H9 (cell line): ENCODE results near the gene PAMR1. TPM values are rescaled to one million over a fixed set of nuclear protein-coding genes. Genes with fewer than 3 reads are reported as not detected.

Experiments
- DNase-seq: peaks from one replicate; pipeline ENCODE4 v3.0.0-alpha.2; 2017
- H2AFZ ChIP-seq: one replicate; pipeline ENCODE4 v1.6.1; 2013; ENCODE audit warnings: mild to moderate bottlenecking, low read length, control low read depth, moderate library complexity
- H2AK5ac ChIP-seq: 2 replicates; pipeline ENCODE4 v1.6.1; 2013; ENCODE audit warnings: low read length, control low read depth, mixed read lengths; ENCODE audit not compliant: insufficient read length
- H2BK120ac ChIP-seq: one replicate; pipeline ENCODE4 v1.6.1; 2013; ENCODE audit warnings: low read depth, mild to moderate bottlenecking, low read length, control low read depth, inconsistent platforms; ENCODE audit not compliant: poor library complexity, severe bottlenecking
- H2BK12ac ChIP-seq: 2 replicates; pipeline ENCODE4 v1.6.1; 2013; ENCODE audit warnings: low read length, control low read depth, mixed read lengths, low read depth; ENCODE audit not compliant: insufficient read length
- H2BK15ac ChIP-seq: 2 replicates; pipeline ENCODE4 v1.6.1; 2013; ENCODE audit warnings: low read depth, low read length, control low read depth
- H2BK20ac ChIP-seq: one replicate; pipeline ENCODE4 v1.6.1; 2013; ENCODE audit warnings: low read depth, mild to moderate bottlenecking, low read length, control low read depth, inconsistent platforms; ENCODE audit not compliant: poor library complexity, severe bottlenecking
- H2BK5ac ChIP-seq: 2 replicates; pipeline ENCODE4 v1.6.1; 2013; ENCODE audit warnings: low read length, control low read depth, mixed read lengths; ENCODE audit not compliant: insufficient read length
- H3K14ac ChIP-seq: 2 replicates; pipeline ENCODE4 v1.6.1; 2013; ENCODE audit warnings: low read length, control low read depth; ENCODE audit not compliant: insufficient read depth
- H3K18ac ChIP-seq: 2 replicates; pipeline ENCODE4 v1.6.1; 2013; ENCODE audit warnings: low read depth, mild to moderate bottlenecking, mixed read lengths, low read length, control low read depth; ENCODE audit not compliant: insufficient read length
- H3K23ac ChIP-seq: 2 replicates; pipeline ENCODE4 v1.6.1; 2013; ENCODE audit warnings: low read length, control low read depth, mixed read lengths, low read depth; ENCODE audit not compliant: insufficient read length
- H3K23me2 ChIP-seq: 2 replicates; pipeline ENCODE4 v1.6.1; 2013; ENCODE audit warnings: low read depth, mild to moderate bottlenecking, mixed read lengths, low read length, control low read depth; ENCODE audit not compliant: insufficient read length, poor library complexity, severe bottlenecking
- H3K27ac ChIP-seq: 2 replicates; pipeline ENCODE4 v1.5.1; 2013; ENCODE audit warnings: low read length, control low read depth, mixed read lengths, low read depth; ENCODE audit not compliant: insufficient read length
- H3K27me3 ChIP-seq: 2 replicates; pipeline ENCODE4 v1.6.1; 2013; ENCODE audit warnings: low read length, control low read depth, inconsistent platforms; ENCODE audit not compliant: insufficient read depth
- H3K4ac ChIP-seq: 2 replicates; pipeline ENCODE4 v1.6.1; 2013; ENCODE audit warnings: low read depth, mild to moderate bottlenecking, control low read depth, inconsistent platforms, low read length, moderate library complexity
- H3K4me1 ChIP-seq: 2 replicates; pipeline ENCODE4 v1.6.1; 2013; ENCODE audit warnings: low read length, control low read depth, inconsistent platforms; ENCODE audit not compliant: insufficient read depth
- H3K4me2 ChIP-seq: 2 replicates; pipeline ENCODE4 v1.6.1; 2013; ENCODE audit warnings: low read length, control low read depth, mixed read lengths; ENCODE audit not compliant: insufficient read length, insufficient read depth
- H3K56ac ChIP-seq: 2 replicates; pipeline ENCODE4 v1.6.1; 2013; ENCODE audit warnings: low read depth, mild to moderate bottlenecking, mixed read lengths, low read length, control low read depth; ENCODE audit not compliant: insufficient read length
- H3K79me1 ChIP-seq: 2 replicates; pipeline ENCODE4 v1.6.1; 2013; ENCODE audit warnings: low read depth, mild to moderate bottlenecking, moderate library complexity, low read length, control low read depth, inconsistent platforms; ENCODE audit not compliant: insufficient read depth, poor library complexity, severe bottlenecking
- H3K79me2 ChIP-seq: 2 replicates; pipeline ENCODE4 v1.6.1; 2013; ENCODE audit warnings: low read length, control low read depth, inconsistent platforms; ENCODE audit not compliant: insufficient read depth
- H3K9ac ChIP-seq: 2 replicates; pipeline ENCODE4 v1.6.1; 2013; ENCODE audit warnings: low read length, control low read depth, mixed read lengths; ENCODE audit not compliant: insufficient read length; ENCODE audit errors: extremely low read depth
- H3K9me3 ChIP-seq: one replicate; pipeline ENCODE4 v1.6.1; 2013; ENCODE audit warnings: low read depth, low read length, inconsistent platforms; ENCODE audit not compliant: control insufficient read depth
- H3T11ph ChIP-seq: one replicate; pipeline ENCODE4 v1.6.1; 2013; ENCODE audit warnings: mild to moderate bottlenecking, low read length, control low read depth, inconsistent platforms
- H4K20me1 ChIP-seq: one replicate; pipeline ENCODE4 v1.6.1; 2013; ENCODE audit not compliant: control insufficient read depth, insufficient read length, insufficient read depth
- H4K5ac ChIP-seq: 2 replicates; pipeline ENCODE4 v1.6.1; 2013; ENCODE audit warnings: low read depth, mild to moderate bottlenecking, mixed read lengths, low read length, control low read depth; ENCODE audit not compliant: insufficient read length
- H4K8ac ChIP-seq: replicated peaks from 2 replicates; pipeline ENCODE4 v1.6.1; 2013; ENCODE audit warnings: low read length, control low read depth, mixed read lengths, low read depth; ENCODE audit not compliant: insufficient read length
- H4K91ac ChIP-seq: 2 replicates; pipeline ENCODE4 v1.6.1; 2013; ENCODE audit warnings: low read depth, mild to moderate bottlenecking, moderate library complexity, mixed read lengths, low read length, control low read depth; ENCODE audit not compliant: insufficient read length
- H3K27ac Mint-ChIP-seq, 3 experiments: 2 replicates in 2 of 3; 3 replicates in 1 of 3; pipeline ENCODE4 v1.8.0; 2020 to 2021; ENCODE audit warnings: mixed read lengths in 3 of 3, mild to moderate bottlenecking in 1 of 3, moderate library complexity in 1 of 3
- H3K27me3 Mint-ChIP-seq: 2 replicates; pipeline ENCODE4 v1.8.0; 2021; ENCODE audit warnings: low read depth, mild to moderate bottlenecking, moderate library complexity, mixed read lengths
- H3K36me3 Mint-ChIP-seq, 3 experiments: 2 replicates in 2 of 3; 3 replicates in 1 of 3; pipeline ENCODE4 v1.8.0; 2020 to 2021; ENCODE audit warnings: low read depth in 3 of 3, mixed read lengths in 3 of 3; ENCODE audit not compliant: insufficient read depth in 1 of 3
- H3K4me1 Mint-ChIP-seq, 2 experiments: 2 replicates each; pipeline ENCODE4 v1.8.0; 2020; ENCODE audit warnings: mixed read lengths in 2 of 2
- H3K4me3 Mint-ChIP-seq, 2 experiments: 2 replicates in 1 of 2; 3 replicates in 1 of 2; pipeline ENCODE4 v1.8.0; 2020 to 2021; ENCODE audit warnings: mild to moderate bottlenecking in 2 of 2, mixed read lengths in 2 of 2, moderate library complexity in 1 of 2
- H3K9me3 Mint-ChIP-seq, 2 experiments: 2 replicates in 1 of 2; 3 replicates in 1 of 2; pipeline ENCODE4 v1.8.0; 2020; ENCODE audit warnings: mild to moderate bottlenecking in 2 of 2, mixed read lengths in 2 of 2, moderate library complexity in 1 of 2
- CTCF ChIP-seq: fragments of 200-600 bp; sonication (generic); conservative IDR thresholded peaks from 3 replicates; pipeline ENCODE4 v1.8.0; 2021; ENCODE audit warnings: antibody characterized with exemption, mild to moderate bottlenecking
- WGBS: extraction: QIAGEN DNeasy Blood & Tissue Kit; methylation state at CpG from one replicate; pipeline ENCODE4 v1.1.7; 2013; ENCODE audit warnings: missing lambda C conversion rate, low lambda C conversion rate, mixed read lengths; ENCODE audit not compliant: insufficient read length; ENCODE audit errors: extremely low coverage; 5-methylcytosine and 5-hydroxymethylcytosine counted together
- total RNA-seq: library from RNA; stranded (reverse); gene quantifications from 2 replicates; pipeline ENCODE4 v1.2.1, GENCODE V29; 2021

PAMR1 gene
- total RNA-seq, 1 experiment from 2014 or later: 2.4 TPM

- H2BK12ac ChIP-seq: no peak overlapping the region
- Mint-ChIP-seq H3K36me3 (no peaks in the 10 kb centered on the region), H3K9me3 (no peaks in the 10 kb centered on the region), H3K27me3 (peaks cover 5% of the 10 kb centered on the region; the same call in 1 of the 2 replicates), H3K4me1 (peaks cover 0 to 2% of the 10 kb centered on the region in 2 experiments; a peak in 1 of 4 replicates), H3K4me3 (no peak overlapping the region), H3K27ac (no peak overlapping the region)
- no peak overlapping the region for H3K14ac ChIP-seq
- H3K9me3 ChIP-seq: no peaks in the 10 kb centered on the region
- H2BK5ac ChIP-seq: no peak overlapping the region
- no peaks in the 10 kb centered on the region for H3K4me1 ChIP-seq
- no peak overlapping the region for H3K27ac ChIP-seq
- H3T11ph ChIP-seq: no peak overlapping the region
- no peaks in the 10 kb centered on the region for H3K27me3 ChIP-seq
- no peak overlapping the region for H3K9ac ChIP-seq
- no peak for DNase-seq
- H2BK120ac ChIP-seq: no peak overlapping the region
- no peak overlapping the region for H3K56ac ChIP-seq
- no peak overlapping the region for H4K91ac ChIP-seq
- no peak overlapping the region for H3K4ac ChIP-seq
- no peak overlapping the region for H4K5ac ChIP-seq
- no peak overlapping the region for H3K23ac ChIP-seq
- WGBS: no CpG with 5 or more reads among the region's 4 CpGs
- H2BK20ac ChIP-seq: no peak overlapping the region
- H4K8ac ChIP-seq: no peak overlapping the region
- no peak for TF ChIP-seq CTCF
- no peak overlapping the region for H2AFZ ChIP-seq
- H3K18ac ChIP-seq: no peak overlapping the region
- H3K4me2 ChIP-seq: no peak overlapping the region
- H3K23me2 ChIP-seq: no peaks in the 10 kb centered on the region
- no peaks in the 10 kb centered on the region for H3K79me1 ChIP-seq
- H4K20me1 ChIP-seq: no peaks in the 10 kb centered on the region
- H2AK5ac ChIP-seq: no peak overlapping the region
- H3K79me2 ChIP-seq: no peaks in the 10 kb centered on the region
- no peak overlapping the region for H2BK15ac ChIP-seq
Observed at GRCh38 chr11:35387111-35387982, 138.1 kb downstream of the PAMR1 start.
